HG03060 (cell line): ENCODE results near the gene FLT4.

Source experiments
- ATAC-seq: cut with Tn5 transposase; IDR thresholded peaks from one replicate; pipeline ENCODE4 v1.9.1; 2021; ENCODE audit warnings: low read depth, moderate number of reproducible peaks; ENCODE audit not compliant: unreplicated experiment

FLT4 gene

GRCh38 chr5:180644129-180644824, 5.1 kb downstream of the FLT4 start:
- ATAC-seq: no peak

DNA sequence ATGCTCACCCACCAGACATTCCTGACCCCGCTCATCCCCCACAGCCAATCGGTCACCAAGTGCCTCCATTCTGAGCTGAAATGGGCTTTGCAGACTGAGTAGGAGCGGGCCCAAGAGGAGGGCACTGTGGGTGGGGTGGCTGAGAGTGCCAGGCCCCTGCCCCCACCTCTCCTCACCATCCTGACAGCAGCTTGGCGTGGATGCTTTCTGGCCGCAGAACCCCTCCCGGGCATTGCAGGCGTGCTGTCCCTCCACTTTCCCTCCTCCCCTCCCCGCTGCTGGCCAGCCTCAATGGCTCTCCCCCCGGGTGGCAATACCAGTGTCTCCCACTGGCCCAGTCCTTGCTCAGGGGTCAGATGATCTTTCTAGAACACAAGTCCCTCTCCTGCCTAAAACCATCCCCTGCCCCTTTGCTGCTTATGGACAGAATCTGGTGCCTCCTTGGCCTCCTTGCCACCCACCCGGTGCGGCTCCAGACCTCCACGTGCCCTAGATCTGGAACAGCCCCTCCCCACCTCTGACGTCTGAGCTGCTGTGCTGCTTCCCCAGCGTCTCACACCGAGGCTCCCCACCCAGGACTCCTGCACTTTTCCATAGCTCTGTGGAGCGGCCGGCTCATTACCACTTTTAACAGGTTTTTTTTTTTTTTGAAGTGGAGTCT, 6.1 kb downstream of the FLT4 start:
- no peak for ATAC-seq

DNA sequence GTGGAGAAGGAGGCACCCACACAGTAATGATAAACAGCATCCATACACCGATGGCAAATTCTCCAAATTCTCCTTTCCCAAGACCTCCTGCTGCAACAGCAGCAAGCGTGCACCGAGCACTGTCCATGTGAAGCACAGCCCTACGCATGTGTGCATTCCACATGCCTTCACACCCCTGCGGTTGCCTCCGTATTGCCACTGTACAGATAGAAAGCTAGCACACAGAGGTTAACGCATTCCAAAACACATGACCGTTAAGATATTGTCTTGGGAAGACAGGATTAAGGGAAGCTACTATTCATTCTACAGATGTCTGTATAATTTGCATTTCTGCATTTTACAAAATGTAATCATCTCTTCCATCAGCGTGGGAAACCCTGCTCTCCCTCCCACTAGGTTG, 6.6 kb downstream of the FLT4 start:
- ATAC-seq: no peak

DNA sequence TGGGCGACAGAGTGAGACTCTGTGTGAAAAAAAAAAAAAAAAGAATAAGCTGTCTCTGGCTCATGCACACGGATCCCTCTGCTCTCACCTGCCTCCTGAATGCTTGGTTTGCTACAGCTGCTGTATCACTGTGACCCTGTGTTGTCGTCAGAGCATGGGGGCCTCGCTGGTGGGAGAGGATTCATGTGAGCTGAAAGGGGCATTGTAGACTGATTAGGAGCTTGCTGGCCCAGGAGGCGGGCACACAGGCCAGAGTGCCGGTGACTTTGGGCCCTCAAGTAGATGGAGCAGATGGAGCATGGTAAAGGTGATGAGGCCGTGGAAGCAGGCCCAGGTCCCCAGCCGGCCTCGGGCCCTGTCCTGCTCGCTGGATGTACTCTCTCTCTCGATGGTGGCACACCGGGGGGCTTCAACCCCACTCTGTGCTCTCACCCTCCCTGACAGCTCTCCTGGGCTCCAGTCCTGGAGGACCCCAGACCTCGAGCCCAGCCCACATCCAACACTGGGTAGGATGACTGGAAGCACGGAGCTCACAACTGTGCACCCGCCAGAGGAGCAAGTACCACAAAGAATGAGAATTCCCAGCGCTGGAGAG, 7.1 kb downstream of the FLT4 start:
- ATAC-seq: no peak

DNA sequence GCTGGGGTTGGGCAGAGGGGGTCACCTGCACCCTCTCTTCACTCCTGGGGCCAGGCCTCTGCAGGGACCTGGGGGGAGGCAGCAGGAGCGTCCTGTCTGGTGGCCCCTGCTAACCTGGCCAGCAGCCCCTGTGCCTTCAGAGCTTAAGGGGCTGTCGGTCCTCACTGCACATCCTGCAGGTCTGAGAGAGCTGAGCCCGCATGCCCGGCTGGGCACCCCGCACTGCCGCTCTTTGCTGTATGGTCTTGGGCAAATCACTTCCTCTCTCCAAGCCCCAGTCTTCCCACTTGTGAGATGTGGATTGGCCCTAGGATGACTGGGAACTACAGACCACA, 7.9 kb downstream of the FLT4 start:
- ATAC-seq: no peak

- ATAC-seq: no peak
Observed at GRCh38 chr5:180640861-180641565, 8.4 kb downstream of the FLT4 start.

DNA sequence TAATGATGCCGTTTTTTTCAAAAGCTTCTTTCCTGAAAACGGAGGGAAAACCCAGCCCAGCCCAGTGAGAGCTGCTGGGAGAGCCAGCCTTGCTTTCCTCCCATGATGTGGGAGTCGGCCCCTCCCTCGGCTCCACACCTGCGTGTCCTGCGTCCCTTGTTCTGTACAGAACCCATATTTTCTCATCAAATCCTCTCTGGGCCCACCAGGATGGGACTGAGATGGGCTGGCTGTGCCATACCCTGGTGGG, 8.9 kb downstream of the FLT4 start:
- ATAC-seq: no peak

GRCh38 chr5:180639741-180640610, 9.4 kb downstream of the FLT4 start:
- no peak for ATAC-seq

GRCh38 chr5:180639287-180639686, 10.1 kb downstream of the FLT4 start:
- ATAC-seq: no peak

DNA sequence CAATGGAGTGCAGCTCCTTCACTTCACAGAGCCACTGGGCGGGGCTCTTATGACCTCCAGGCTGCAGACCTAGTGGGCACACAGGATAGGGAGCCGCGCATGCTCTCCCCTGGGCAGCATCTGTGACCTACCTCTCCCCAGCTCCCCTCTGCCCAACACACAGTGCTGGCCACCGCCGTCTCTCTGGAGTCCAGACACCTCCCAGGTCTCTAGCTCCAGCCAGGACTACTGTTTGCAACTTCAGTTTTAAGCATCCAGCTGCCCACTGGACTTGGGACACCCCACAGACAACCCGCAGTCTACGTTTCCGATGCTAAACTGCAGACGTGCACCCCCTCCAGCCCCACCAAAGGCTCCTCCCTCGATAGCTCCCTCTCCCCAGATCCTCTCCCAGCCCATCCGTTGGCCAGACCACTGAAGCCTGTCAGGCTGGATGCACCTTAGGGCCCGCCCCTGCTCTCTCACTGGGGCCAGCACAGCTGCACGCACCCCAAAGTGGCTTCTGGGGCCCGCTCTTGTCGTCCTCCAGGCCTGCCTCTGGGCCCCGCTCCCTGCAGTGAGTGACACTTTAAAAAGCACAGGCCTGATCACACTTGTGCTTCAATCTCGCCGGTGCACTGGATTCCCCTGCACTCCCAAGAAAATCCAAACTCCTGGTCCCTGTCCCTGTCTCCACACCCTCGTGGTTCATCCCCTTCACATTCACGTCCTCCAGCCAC, 11.3 kb downstream of the FLT4 start:
- no peak for ATAC-seq

DNA sequence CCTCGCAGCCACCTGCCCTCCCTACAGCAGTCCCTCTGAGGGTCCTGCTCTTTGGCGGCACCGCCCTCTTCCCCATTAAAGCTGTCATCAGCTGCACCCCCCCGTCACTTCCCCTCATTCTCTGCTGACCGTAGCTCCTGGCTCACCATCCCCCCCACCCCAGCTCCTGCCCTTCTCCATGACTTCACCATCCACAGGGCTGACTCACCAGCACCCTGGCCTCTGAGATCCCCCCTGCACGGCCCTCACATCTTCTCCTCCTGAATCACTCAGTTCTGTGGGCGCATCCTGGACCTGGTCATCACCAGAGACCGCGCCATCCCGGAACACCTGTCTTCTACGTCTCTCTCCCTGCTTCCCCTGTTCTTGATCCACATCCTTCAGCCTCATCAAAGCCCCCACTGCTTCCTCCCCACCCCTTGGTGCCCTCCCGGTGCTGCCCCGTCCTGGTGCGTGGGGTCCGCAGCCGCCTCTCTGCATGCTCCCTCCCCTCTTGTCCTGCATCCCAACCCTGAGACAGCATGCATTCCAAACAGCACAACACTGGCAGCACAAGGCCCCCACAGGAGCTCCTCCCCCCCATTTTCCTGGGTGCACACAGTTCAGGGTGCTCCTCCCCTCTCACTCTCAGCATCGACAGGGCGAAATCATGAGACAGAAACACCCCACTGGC, 12.9 kb downstream of the FLT4 start:
- no peak for ATAC-seq

DNA sequence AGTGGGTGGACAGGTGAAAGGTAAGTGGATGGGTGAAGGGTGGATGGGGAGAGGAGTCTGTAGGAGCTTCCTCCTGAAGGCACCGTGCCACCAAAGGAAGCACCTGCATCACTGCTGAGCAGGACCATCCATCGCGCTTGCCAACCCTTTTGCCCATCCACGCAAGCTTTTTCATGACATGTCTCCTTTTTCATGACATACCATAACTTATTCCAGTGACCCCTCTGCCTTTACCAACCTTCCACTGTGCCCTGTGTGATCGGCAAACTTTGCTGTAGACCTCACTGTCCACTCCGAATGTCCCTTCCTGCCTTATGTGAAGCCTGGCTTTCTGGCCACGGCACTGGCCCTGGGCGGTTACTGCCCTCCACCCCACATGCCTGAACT, 13.4 kb downstream of the FLT4 start:
- no peak for ATAC-seq

- no peak for ATAC-seq
Observed at GRCh38 chr5:180633283-180634177, 15.9 kb downstream of the FLT4 start.

DNA sequence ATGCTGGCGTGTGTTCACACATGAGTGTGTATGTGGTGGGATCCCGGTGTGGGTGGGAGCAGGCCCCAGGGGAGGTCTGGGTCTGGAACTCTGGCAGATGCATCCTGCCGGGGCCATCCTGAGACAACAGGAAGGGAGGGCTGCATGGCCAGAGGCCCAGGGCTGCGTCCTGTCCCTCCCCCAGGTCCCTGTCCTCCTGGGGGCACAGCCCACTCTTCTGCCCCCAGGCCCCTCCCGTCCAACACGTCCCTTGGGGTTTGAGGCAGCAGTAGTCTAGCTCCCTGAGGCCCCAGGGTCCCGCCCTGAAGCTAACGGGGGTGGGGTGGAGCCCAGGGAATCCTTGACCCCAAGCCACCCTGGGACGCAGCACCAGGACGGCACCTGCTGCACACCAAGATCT, 16.6 kb downstream of the FLT4 start:
- no peak for ATAC-seq

DNA sequence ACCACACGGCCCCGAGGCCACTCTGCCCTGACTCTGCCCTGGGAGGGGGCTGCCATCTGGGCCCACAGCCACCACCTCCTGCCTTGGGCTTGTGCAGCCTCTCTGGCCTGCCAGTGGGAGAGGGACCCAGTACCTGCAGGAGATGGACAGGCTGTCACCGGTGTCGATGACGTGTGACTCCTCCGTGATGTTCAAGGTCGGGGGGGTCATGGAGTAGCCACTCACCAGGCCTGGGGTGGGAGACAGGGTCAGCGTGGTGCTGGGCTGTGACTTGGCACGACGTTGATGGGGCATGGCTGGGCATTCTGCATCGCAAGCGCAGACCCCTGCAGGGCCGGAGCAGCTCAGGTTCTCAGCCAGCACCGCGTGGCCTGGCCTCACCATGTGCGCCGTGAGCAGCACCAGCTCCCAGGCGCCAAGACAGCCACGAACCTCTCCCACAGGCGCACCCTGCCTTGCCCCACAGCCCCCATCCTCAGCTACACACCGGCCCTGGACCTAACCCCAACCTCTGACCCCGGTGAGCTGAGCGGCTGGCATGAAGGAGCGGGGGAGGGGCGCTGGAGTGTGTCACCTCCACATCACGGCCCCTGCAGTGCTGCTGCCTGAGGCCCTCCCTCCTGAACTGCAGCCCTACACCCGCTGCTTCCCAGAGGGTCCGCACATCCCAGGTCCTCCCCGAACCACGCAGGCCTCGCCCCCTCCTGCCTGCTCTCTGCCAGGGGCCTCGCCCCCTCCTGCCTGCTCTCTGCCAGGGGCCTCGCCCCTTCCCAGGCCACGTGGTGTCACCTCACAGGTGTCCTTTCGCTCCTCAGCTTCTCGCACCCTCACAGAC, 17.6 kb downstream of the FLT4 start:
- no peak for ATAC-seq

DNA sequence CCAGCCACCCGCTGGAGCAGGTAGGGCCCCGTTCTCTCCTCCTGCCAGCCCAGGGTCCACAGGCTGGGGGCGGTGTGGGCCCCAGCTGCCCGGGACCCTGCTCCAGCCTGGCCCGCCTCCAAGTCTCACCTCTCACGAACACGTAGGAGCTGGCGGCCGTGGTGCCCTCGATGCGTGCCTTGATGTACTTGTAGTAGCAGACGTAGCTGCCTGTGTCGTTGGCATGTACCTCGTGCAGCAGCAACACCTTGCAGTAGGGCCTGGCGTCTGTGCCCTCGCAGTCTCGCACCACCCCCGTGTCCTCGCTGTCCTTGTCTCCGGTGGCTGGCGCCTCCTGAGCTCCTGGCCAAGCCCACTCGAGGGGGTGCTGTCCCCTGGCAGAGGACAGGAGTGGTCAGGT, 19.0 kb downstream of the FLT4 start:
- no peak for ATAC-seq

DNA sequence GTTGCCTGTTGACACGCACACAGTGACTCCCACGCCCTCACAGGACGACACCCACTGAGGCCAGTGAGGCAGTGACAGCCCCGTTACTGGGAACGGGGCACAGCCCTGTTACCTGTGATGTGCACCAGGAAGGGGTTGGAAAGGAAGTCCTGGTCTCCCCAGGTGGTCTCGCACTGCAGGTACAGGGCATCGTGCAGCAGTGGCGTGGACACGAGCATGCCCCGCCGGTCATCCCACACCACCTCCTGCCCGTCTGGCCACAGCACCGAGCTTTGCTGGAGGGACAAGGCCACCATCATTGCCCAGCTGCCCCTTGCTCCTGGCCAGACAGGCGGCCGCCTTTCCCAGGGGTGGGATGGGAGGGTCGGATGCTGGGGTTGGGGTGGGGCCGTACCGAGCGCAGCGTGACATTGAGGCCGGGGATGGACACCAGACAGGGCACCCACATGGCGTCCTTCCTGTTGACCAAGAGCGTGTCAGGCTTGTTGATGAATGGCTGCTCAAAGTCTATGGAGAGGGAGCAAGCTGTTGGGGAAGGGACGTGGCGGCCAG, 19.5 kb downstream of the FLT4 start:
- ATAC-seq: no peak
